ENCODE results near the gene NOXO1.

Gene NOXO1

DNA sequence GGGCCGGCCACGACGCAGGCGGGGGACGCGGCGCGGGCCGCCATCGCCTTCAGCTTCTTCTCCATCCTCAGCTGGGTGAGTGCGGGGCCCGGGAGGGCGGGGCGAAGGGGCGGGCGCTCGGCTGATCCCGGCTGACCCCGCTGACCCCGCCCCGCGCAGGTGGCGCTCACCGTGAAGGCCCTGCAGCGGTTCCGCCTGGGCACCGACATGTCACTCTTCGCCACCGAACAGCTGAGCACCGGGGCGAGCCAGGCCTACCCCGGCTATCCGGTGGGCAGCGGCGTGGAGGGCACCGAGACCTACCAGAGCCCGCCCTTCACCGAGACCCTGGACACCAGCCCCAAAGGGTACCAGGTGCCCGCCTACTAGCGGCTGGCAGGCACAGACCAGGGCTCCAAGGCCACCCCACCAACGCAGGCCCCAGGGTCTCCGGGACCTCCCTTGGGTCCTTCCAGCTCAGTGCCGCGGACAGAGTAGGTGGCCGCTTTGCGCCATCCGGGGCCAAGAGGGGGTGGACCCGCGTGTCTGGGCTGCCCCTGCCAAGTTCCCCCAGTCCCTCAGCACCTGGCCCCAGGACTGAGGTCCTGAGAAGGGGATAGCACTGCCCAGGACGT, 11.5 kb upstream of the NOXO1 start:
- H3K4me3 ChIP-seq (ENCODE audit: low read depth, low read length), result no peak overlapping the region

GRCh38 chr16:1991948-1992703, 10.9 kb upstream of the NOXO1 start:
- H3K4me3 ChIP-seq (ENCODE audit: low read depth, low read length), result 0 out of 2 replicates have a peak overlapping the region, but pooled peaks have one; percentile 10
- TF ChIP-seq CTCF (IDR thresholded peaks at IDR 0.05; ENCODE audit: low read depth, low read length), result no peak

More for the DNA sequence above, 11.5 kb upstream of the NOXO1 start:
- TF ChIP-seq CTCF (IDR thresholded peaks at IDR 0.05; ENCODE audit: low read depth, low read length), result no peak

DNA sequence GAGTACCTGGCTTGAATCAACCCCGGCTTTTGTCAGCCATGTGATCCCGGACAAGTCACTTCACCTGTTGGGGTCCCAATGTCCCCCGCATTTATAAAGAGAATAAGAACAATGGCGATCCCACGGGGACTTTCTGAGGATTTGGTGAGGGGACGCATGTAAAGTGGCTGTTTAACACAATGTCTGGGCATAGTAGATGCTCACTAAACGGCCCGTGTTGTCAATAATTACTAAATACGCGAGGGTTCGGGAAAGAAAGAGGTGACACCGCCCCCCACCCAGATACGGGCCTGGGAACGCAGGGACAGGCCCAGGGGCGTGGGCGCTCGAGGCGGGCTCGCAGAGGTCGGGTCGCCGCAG, 10.3 kb upstream of the NOXO1 start:
- H3K4me3 ChIP-seq (ENCODE audit: low read depth, low read length), result 0 out of 2 replicates have a peak overlapping the region, but pooled peaks have one; percentile 10
- TF ChIP-seq CTCF (IDR thresholded peaks at IDR 0.05; ENCODE audit: low read depth, low read length), result no peak

DNA sequence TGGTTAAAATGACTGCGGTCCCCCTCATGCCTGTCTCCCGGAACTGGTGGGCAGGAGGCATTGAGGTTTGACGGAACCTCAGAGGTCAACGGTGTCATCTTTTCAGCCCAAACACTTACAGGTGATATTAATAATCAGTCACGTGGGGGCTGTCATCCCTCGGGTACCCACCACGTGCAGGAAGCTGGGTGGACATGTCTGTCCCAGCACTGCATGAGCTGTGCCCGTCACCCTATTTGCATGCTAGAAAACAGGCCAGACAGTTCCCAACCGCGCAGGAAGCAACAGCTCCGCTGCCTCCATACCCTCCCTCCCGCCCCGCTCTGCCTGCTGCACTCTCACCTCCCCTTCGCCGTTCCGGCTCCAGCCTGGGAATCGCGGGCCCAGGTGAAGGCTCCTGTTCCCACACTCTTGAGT, 9.9 kb upstream of the NOXO1 start:
- no peak for TF ChIP-seq CTCF (IDR thresholded peaks at IDR 0.05; ENCODE audit: low read depth, low read length)
- H3K4me3 ChIP-seq (ENCODE audit: low read depth, low read length), result no peak overlapping the region

DNA sequence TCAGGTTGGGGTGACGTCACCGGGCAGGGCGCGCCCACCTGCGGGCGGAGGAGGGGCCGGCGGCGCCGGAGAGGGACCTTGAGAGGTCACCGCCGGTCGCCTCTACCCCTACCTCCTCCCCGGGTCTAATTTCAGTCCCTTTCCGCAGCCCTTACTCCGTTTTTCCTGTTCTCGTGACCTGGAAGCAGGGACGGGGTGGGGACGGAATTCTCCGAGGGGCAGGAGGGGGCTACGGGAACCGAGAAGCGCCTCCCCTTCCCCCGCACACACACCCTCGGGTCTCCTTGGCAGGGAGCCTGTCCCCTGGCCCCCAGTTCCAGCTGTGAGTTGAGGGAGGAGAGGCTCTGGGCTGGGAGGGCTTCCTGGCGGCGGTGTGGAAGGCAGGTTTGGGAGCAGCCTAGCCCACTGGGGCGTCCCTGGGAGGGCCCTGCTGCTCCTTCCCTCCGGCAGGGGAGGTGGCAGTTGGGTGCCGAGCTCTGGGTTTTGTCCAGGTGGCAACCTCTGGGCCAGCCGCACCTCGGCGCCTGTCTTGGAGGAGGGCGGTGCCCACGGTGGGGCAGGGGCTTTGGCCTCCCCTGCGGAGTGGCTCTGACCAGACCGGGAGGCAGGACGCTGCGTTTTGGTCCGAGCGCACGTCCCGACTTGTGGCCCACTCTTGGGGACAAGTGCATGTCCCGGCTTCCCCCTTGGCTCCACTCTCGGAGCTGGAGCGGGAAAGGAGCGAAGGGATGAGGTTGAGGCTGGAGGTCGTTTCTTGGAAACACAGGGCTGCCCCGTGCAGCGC, 9.3 kb upstream of the NOXO1 start:
- H3K4me3 ChIP-seq (ENCODE audit: low read depth, low read length), result peak overlapping the region; percentile 17
- TF ChIP-seq CTCF (IDR thresholded peaks at IDR 0.05; ENCODE audit: low read depth, low read length), result no peak

DNA sequence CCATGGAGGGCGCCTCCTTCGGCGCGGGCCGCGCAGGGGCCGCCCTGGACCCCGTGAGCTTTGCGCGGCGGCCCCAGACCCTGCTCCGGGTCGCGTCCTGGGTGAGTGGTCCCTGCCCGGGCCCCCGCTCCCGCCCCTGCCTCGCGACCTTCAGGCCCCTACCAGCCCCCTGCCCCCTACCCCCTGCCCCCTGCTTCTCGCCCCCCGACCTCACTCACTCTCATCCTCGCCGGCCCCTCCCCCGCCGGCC, 8.8 kb upstream of the NOXO1 start:
- no peak for TF ChIP-seq CTCF (IDR thresholded peaks at IDR 0.05; ENCODE audit: low read depth, low read length)
- peak overlapping the region; percentile 10; the same call in 1 of the 2 replicates for H3K4me3 ChIP-seq (ENCODE audit: low read depth, low read length)
